ENCODE results near the gene KRTAP10-1.
"Not testable (repeated sequence)": the region's sequence is repeated elsewhere in the genome, so short reads cannot be mapped to it uniquely, and the experiment has no call there.

Gene KRTAP10-1

GRCh38 chr21:44578371-44579055, 38.5 kb upstream of the KRTAP10-1 start:
- no peak overlapping the region for H3K4me3 ChIP-seq (ENCODE audit: low read depth in 1 of 2, low read length in 2 of 2)
- no peak overlapping the region for H3K9ac ChIP-seq (ENCODE audit: low read length)
- peaks cover 0 to 7% of the 10 kb centered on the region in 2 donors for H3K27me3 ChIP-seq (ENCODE audit: control insufficient read depth in 1 of 2, insufficient read depth in 2 of 2, low read length in 2 of 2)
- no peaks in the 10 kb centered on the region for H3K4me1 ChIP-seq (ENCODE audit: insufficient read depth, low read length)
- no peak overlapping the region for H3K27ac ChIP-seq (ENCODE audit: low read depth, low read length)
- peaks cover 7% of the 10 kb centered on the region for H3K9me3 ChIP-seq (ENCODE audit: low read length)
- H3K36me3 ChIP-seq (ENCODE audit: insufficient read depth, low read length) = no peaks in the 10 kb centered on the region

GRCh38 chr21:44576025-44576420, 36.0 kb upstream of the KRTAP10-1 start:
- no peak overlapping the region for H3K9ac ChIP-seq (ENCODE audit: low read length)
- H3K36me3 ChIP-seq (ENCODE audit: insufficient read depth, low read length) = no peaks in the 10 kb centered on the region
- no peaks in the 10 kb centered on the region for H3K4me1 ChIP-seq (ENCODE audit: insufficient read depth, low read length)
- no peaks in the 10 kb centered on the region for H3K9me3 ChIP-seq (ENCODE audit: low read length)
- H3K4me3 ChIP-seq (ENCODE audit: low read depth in 1 of 2, low read length in 2 of 2) = no peak overlapping the region
- H3K27me3 ChIP-seq (ENCODE audit: control insufficient read depth in 1 of 2, insufficient read depth in 2 of 2, low read length in 2 of 2) = peaks cover 0 to 7% of the 10 kb centered on the region in 2 donors
- no peak overlapping the region for H3K27ac ChIP-seq (ENCODE audit: low read depth, low read length)

DNA sequence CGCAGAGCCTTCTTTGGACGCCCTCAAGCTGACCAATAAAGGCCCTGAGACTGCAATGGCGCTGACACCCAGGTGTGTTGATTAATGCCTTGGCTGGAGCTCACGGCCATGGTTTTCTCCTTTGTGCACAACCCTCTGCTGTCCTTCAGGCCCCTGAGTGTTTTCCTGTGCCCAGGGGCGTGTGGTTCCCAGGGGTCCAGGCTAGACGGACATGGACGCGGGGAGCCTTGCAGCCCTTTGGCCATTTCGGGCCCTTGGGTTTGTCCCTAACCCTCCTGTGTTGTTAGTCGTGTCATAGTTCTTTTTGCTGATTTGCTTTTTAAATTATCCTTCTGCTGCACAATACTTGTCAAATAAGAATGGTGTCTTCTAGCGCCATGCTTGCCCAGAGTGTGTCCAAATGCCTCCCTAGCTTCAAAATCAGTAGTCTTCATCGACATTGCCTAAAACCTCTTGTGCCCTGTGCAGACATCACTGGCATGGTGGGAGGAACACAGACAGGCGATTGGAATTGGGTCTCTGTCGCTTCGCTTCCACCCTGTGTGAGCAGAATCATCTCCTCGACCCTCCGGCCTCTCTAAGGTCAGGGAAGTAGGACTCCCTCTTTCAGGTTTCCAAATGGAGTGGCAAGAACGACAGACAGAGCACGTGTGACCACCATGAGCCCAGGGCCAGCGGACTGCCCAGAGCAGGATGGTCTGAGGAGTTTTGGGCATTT, 35.5 kb upstream of the KRTAP10-1 start:
- Histone ChIP-seq H3K4me1 (ENCODE audit: insufficient read depth, low read length) (no peaks in the 10 kb centered on the region), H3K27ac (ENCODE audit: low read depth, low read length) (no peak overlapping the region), H3K27me3 (ENCODE audit: control insufficient read depth in 1 of 2, insufficient read depth in 2 of 2, low read length in 2 of 2) (peaks cover 0 to 7% of the 10 kb centered on the region in 2 donors), H3K9ac (ENCODE audit: low read length) (no peak overlapping the region), H3K36me3 (ENCODE audit: insufficient read depth, low read length) (no peaks in the 10 kb centered on the region), H3K4me3 (ENCODE audit: low read depth in 1 of 2, low read length in 2 of 2) (no peak overlapping the region), H3K9me3 (ENCODE audit: low read length) (no peaks in the 10 kb centered on the region)

DNA sequence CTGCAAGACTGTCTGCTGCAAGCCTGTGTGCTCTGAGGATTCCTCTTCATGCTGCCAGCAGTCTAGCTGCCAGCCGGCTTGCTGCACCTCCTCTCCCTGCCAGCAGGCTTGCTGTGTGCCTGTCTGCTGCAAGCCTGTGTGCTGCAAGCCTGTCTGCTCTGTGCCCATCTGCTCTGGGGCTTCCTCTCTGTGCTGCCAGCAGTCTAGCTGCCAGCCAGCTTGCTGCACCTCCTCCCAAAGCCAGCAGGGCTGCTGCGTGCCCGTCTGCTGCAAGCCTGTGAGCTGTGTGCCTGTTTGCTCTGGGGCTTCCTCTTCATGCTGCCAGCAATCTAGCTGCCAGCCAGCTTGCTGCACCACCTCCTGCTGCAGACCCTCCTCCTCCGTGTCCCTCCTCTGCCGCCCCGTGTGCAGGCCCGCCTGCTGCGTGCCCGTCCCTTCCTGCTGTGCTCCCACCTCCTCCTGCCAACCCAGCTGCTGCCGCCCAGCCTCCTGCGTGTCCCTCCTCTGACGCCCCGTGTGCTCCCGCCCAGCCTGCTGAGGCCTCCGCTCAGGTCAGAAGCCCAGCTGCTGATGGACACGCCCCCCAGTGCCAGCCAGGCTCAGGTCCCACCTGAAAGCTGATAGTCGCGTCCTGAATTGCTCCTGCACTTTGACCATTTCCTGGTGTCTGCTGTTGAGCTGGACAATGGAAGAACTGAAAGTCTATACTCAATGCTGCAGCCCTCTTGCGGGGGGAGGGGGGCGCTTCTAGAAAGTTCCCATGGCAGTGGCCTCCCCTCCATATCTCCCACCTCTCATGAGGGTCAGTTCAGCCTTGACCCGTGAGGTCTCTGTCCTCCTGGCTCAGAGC, 34.7 kb upstream of the KRTAP10-1 start:
- Histone ChIP-seq H3K4me1 (ENCODE audit: insufficient read depth, low read length) (no peaks in the 10 kb centered on the region), H3K27ac (ENCODE audit: low read depth, low read length) (no peak overlapping the region), H3K27me3 (ENCODE audit: control insufficient read depth in 1 of 2, insufficient read depth in 2 of 2, low read length in 2 of 2) (peaks cover 0 to 7% of the 10 kb centered on the region in 2 donors), H3K9me3 (ENCODE audit: low read length) (no peaks in the 10 kb centered on the region), H3K4me3 (ENCODE audit: low read depth in 1 of 2, low read length in 2 of 2) (no peak overlapping the region), H3K9ac (ENCODE audit: low read length) (no peak overlapping the region), H3K36me3 (ENCODE audit: insufficient read depth, low read length) (no peaks in the 10 kb centered on the region)

- not testable (repeated sequence) for H3K4me3 ChIP-seq (ENCODE audit: low read depth in 1 of 2, low read length in 2 of 2); H3K9me3 ChIP-seq (ENCODE audit: low read length); H3K36me3 ChIP-seq (ENCODE audit: insufficient read depth, low read length); H3K4me1 ChIP-seq (ENCODE audit: insufficient read depth, low read length); H3K27me3 ChIP-seq (ENCODE audit: control insufficient read depth in 1 of 2, insufficient read depth in 2 of 2, low read length in 2 of 2); H3K9ac ChIP-seq (ENCODE audit: low read length); H3K27ac ChIP-seq (ENCODE audit: low read depth, low read length)
These were observed 33.8 kb upstream of the KRTAP10-1 start, which contains the start of gene KRTAP10-4 for GRCh38 chr21:44573630-44574456. KRTAP10-4 (plus strand) TSS chr21:44573729; CDS start chr21:44573759, 30 bp downstream.

DNA sequence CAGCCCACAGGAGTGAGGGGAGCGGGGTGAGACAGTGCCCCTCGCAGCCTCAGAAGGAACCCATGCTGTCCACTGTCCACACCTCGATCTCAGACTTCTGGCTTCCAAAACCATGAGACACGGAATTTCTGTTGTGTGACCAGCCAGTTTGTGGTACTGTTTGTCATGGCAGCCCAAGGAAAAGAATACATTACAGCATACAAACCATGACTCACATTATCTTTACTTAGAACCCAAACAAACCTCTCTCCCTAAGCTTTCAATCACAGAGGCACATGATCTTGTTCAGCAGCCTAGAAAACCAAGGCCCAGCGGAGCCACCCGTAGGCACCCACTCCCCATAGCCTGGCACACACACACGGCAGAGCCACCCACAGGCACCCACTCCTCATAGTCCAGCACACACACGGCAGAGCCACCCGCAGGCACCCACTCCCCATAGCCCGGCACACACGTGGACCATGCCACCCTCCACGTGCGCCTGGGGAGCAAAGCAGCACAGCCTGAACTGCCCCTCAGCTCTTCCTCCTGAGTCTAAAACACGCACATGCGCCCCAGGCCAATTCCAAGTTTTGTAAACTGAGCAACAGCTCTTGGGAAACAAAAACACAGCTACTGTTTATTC, 33.1 kb upstream of the KRTAP10-1 start:
- Histone ChIP-seq H3K9ac (ENCODE audit: low read length) (no peak overlapping the region), H3K4me3 (ENCODE audit: low read depth in 1 of 2, low read length in 2 of 2) (no peak overlapping the region), H3K9me3 (ENCODE audit: low read length) (no peaks in the 10 kb centered on the region), H3K36me3 (ENCODE audit: insufficient read depth, low read length) (no peaks in the 10 kb centered on the region), H3K27ac (ENCODE audit: low read depth, low read length) (no peak overlapping the region), H3K4me1 (ENCODE audit: insufficient read depth, low read length) (no peaks in the 10 kb centered on the region), H3K27me3 (ENCODE audit: control insufficient read depth in 1 of 2, insufficient read depth in 2 of 2, low read length in 2 of 2) (no peaks in the 10 kb centered on the region)

DNA sequence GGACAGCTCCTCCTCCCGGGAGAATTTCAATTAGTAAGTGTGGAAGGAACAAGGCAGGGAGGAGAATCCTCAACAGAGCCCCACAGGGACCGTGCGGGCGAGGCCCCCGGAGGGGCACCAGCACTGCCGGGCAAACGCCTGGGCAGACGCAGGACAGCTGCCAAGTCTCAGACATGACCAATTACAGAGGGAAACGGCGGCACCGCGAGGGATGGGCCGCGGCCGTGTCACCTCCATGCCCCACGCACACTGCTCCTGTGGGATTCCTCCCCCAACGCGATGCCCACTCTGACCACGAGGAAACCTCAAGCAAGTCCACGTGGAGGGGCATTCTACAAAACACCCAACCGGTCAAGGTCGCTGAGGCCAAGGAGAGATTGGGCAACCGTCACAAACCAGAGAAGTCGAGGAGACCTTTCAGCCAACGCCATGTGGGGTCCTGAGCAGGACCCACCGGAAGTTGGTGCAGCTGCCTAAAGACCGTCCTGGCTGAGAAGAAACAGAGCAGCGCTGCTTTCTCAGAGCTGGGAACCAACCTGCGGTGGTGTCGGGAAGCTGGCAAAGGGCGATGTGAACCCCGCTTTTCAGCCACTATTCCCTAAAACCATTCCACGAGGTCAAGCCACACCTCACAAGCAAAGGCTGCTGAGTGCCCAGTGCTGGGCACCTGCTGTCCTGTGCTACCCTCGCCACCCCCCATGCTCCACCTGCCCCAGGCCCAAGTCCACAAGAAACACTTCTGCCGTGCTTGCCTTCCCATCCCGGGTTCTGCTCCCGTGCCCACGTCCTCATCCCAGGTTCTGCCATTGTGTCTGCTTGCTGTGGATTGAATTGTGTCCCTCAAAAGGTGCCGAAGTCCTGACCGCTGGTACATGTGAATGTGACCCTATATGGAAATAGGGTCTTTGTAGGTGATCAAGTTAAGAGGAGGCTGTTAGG, 32.1 kb upstream of the KRTAP10-1 start:
- H3K9me3 ChIP-seq (ENCODE audit: low read length) = no peaks in the 10 kb centered on the region
- no peaks in the 10 kb centered on the region for H3K36me3 ChIP-seq (ENCODE audit: insufficient read depth, low read length)
- no peak overlapping the region for H3K4me3 ChIP-seq (ENCODE audit: low read depth in 1 of 2, low read length in 2 of 2)
- H3K27me3 ChIP-seq (ENCODE audit: control insufficient read depth in 1 of 2, insufficient read depth in 2 of 2, low read length in 2 of 2) = no peaks in the 10 kb centered on the region
- no peaks in the 10 kb centered on the region for H3K4me1 ChIP-seq (ENCODE audit: insufficient read depth, low read length)
- H3K27ac ChIP-seq (ENCODE audit: low read depth, low read length) = no peak overlapping the region
- no peak overlapping the region for H3K9ac ChIP-seq (ENCODE audit: low read length)

DNA sequence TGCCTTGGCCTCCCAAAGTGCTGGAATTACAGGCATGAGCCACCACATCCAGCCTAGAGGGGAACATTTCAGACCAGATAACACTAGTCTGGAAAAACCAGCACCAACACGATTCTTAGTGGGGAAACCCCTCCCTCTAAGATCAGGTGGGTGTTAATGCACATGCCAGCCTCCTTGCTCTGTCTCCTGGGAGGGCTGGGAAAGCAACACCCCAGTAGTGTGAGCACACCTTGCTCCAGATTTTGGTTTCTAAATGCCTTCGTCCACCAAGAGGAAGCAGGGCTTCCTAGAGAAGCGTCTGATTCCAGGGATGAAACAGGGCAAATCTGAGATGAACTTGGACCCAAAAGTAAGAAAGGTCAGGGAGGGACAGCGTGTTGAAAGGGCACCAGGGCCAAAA, 31.3 kb upstream of the KRTAP10-1 start:
- no peak overlapping the region for H3K9ac ChIP-seq (ENCODE audit: low read length)
- H3K36me3 ChIP-seq (ENCODE audit: insufficient read depth, low read length) = no peaks in the 10 kb centered on the region
- H3K4me1 ChIP-seq (ENCODE audit: insufficient read depth, low read length) = no peaks in the 10 kb centered on the region
- H3K4me3 ChIP-seq (ENCODE audit: low read depth in 1 of 2, low read length in 2 of 2) = no peak overlapping the region
- H3K9me3 ChIP-seq (ENCODE audit: low read length) = no peaks in the 10 kb centered on the region
- no peak overlapping the region for H3K27ac ChIP-seq (ENCODE audit: low read depth, low read length)
- H3K27me3 ChIP-seq (ENCODE audit: control insufficient read depth in 1 of 2, insufficient read depth in 2 of 2, low read length in 2 of 2) = no peaks in the 10 kb centered on the region

- Histone ChIP-seq H3K4me3 (ENCODE audit: low read depth in 1 of 2, low read length in 2 of 2) (no peak overlapping the region), H3K9me3 (ENCODE audit: low read length) (no peaks in the 10 kb centered on the region), H3K27ac (ENCODE audit: low read depth, low read length) (no peak overlapping the region), H3K9ac (ENCODE audit: low read length) (no peak overlapping the region), H3K27me3 (ENCODE audit: control insufficient read depth in 1 of 2, insufficient read depth in 2 of 2, low read length in 2 of 2) (no peaks in the 10 kb centered on the region), H3K36me3 (ENCODE audit: insufficient read depth, low read length) (no peaks in the 10 kb centered on the region), H3K4me1 (ENCODE audit: insufficient read depth, low read length) (no peaks in the 10 kb centered on the region)
These were observed 30.0 kb upstream of the KRTAP10-1 start for GRCh38 chr21:44569861-44570517.

All from muscle layer of colon (tissue), 2 donors.